HUES64 (cell line): ENCODE results near the gene ZNF784.

Source experiments
- H3K27ac ChIP-seq: 2 replicates; pipeline ENCODE4 v1.7.0; 2013; ENCODE audit warnings: low read depth, low read length, inconsistent platforms
- H3K27me3 ChIP-seq: 2 replicates; pipeline ENCODE4 v1.6.1; 2013; ENCODE audit warnings: mild to moderate bottlenecking, low read length; ENCODE audit not compliant: insufficient read depth
- H3K36me3 ChIP-seq: 2 replicates; pipeline ENCODE4 v1.6.1; 2013; ENCODE audit warnings: mild to moderate bottlenecking, low read length; ENCODE audit not compliant: insufficient read depth
- H3K4me1 ChIP-seq: 2 replicates; pipeline ENCODE4 v1.6.1; 2013; ENCODE audit warnings: mild to moderate bottlenecking, low read length, moderate library complexity; ENCODE audit not compliant: insufficient read depth
- H3K4me3 ChIP-seq: 2 replicates; pipeline ENCODE4 v1.5.1; 2013; ENCODE audit warnings: mild to moderate bottlenecking, low read length, moderate library complexity
- H3K9ac ChIP-seq: 2 replicates; pipeline ENCODE4 v1.6.1; 2013; ENCODE audit warnings: mild to moderate bottlenecking, low read depth, low read length
- H3K9me3 ChIP-seq: 2 replicates; pipeline ENCODE4 v1.6.1; 2013; ENCODE audit warnings: low read depth, low read length; ENCODE audit not compliant: insufficient read depth
- WGBS: fragments of 150-250, 120-280 bp; methylation state at CpG from one replicate; pipeline ENCODE4 v1.1.7; 2013; ENCODE audit warnings: missing lambda C conversion rate; 5-methylcytosine and 5-hydroxymethylcytosine counted together

ZNF784 gene

DNA sequence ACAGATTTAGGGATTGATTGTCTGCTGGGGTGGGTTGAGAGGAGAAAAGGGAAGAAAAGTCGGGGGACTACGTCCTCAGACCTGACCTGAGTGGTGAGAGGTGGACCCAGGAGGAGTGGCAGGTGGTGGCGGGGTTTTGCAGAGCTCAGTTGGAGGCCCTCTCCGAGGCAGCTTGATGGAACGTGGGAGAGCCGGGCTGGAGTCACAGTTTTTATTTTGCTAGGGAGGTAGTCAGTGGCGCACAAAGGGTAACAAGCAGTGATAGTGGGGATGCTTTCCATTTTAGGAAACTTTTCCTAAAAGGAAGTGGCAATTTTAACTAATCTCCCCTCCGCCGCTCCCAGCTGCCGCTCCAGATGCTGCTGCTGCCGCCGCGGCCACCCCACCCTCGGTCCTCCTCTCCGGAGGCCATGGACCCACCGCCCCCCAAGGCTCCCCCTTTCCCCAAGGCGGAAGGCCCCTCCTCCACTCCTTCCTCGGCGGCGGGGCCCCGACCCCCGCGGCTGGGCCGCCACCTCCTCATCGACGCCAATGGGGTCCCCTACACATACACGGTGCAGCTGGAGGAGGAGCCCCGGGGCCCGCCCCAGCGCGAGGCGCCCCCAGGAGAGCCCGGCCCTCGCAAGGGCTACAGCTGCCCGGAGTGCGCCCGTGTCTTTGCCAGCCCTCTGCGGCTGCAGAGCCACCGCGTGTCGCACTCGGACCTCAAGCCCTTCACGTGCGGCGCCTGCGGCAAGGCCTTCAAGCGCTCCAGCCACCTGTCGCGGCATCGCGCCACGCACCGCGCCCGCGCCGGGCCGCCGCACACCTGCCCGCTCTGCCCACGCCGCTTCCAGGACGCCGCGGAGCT is 18.0 kb upstream of the ZNF784 start:
- peak overlapping the region; percentile 94 for H3K9ac ChIP-seq
- peaks cover 17% of the 10 kb centered on the region for H3K36me3 ChIP-seq
- H3K4me3 ChIP-seq = peak overlapping the region; percentile 99
- no peaks in the 10 kb centered on the region for H3K27me3 ChIP-seq
- H3K4me1 ChIP-seq = peaks cover 1% of the 10 kb centered on the region; the same call in 1 of the 2 replicates
- peak overlapping the region; percentile 75 for H3K27ac ChIP-seq
- WGBS = under 1% methylated on average over 65 of the region's 65 CpGs
- no peaks in the 10 kb centered on the region for H3K9me3 ChIP-seq

DNA sequence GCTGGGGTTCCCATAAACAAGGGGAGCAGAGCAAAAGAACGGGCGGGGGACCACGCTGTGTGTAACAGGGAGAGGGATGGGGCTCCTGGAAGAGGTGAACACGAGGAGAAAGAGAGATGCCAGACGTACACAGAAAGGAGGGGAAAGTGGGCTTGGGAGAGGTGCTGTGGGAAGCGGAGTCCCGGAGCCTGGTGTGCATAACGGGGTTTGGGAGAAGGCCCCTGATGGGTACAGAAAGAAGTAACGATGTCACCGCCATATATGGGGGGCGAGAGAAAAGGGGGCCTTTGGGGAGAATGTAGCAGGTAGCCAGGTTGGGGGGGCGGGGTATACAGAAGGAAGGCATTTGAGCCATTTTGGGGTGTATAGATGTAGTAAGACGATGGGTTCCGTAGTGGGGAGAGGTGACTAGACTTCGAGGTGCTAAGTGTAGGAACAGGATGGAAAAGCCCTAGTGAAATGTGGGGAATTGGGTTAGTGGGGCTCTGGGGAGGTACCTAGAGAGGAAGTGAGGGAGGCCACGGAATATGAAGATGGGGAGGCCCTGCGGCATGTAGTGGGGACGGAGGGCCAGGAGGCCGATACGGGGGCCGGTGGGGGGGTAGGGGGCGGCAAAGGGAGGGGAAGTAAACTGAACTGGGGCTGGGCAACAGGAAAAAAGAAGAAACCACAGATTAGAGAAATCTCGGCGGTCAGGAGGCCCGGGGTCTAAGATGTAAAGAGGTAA is 17.2 kb upstream of the ZNF784 start:
- Histone ChIP-seq H3K36me3 (peaks cover 17% of the 10 kb centered on the region), H3K4me3 (peak overlapping the region; percentile 99), H3K4me1 (no peaks in the 10 kb centered on the region), H3K9ac (peak overlapping the region; percentile 94), H3K27ac (peak overlapping the region; percentile 94), H3K9me3 (no peaks in the 10 kb centered on the region), H3K27me3 (no peaks in the 10 kb centered on the region)
- WGBS = 1% methylated on average over 25 of the region's 25 CpGs

DNA sequence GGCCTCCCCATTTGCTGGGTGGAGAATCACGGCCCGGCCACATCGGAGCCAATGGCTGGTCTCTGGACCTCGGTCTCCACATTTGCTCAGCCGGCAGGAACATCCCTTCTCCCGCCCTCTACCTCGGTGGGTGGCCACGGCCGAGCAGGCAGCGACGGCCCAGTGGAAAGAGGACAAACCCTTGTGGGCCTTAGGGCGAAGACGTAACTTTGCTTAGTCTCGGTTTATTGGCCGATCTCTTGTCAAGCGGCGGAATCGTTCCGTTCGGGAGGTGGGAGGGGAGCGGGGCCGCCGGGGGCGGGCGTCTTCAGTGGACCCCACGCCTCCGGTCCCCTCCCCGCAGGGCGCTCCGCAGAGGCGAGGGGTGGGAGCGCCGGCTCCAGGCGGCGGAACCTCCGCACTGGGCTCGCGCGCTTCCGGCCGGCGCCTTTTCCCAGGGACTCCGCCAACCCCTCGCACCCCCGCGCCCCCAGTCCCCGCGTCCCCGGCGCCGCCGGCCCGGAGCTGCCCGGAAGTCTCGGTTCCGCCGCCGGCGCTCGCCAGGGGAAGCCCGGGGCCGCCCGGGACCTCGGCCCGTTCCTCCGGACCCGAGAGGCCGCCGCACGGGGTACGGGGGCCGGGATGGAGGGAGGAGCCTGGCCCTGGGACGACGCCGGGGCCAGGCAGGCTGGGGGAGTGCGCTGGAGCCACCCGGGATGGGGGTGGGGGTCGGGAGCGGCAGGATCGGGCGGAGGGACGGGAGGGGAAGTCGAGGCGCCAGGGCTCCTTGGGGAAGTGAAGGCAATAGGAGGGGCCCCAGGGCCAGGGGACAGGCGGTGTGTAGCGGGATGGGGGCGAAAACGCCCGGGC is 16.4 kb upstream of the ZNF784 start, which contains the start of gene ZNF580:
ZNF580 (plus strand) TSS at position 426 of the 849 bp plus-strand sequence. CDS start 1,507 bp downstream, outside the sequence.
- 1% methylated on average over 89 of the region's 89 CpGs for WGBS
- no peaks in the 10 kb centered on the region for H3K9me3 ChIP-seq
- peaks cover 17% of the 10 kb centered on the region for H3K36me3 ChIP-seq
- H3K9ac ChIP-seq = peak within 1 kb of the TSS; percentile 86
- H3K4me3 ChIP-seq = peak within 1 kb of the TSS; percentile 99
- H3K27ac ChIP-seq = peak within 1 kb of the TSS; percentile 94
- peaks cover 4% of the 10 kb centered on the region; the same call in 1 of the 2 replicates for H3K4me1 ChIP-seq
- H3K27me3 ChIP-seq = no peaks in the 10 kb centered on the region

DNA sequence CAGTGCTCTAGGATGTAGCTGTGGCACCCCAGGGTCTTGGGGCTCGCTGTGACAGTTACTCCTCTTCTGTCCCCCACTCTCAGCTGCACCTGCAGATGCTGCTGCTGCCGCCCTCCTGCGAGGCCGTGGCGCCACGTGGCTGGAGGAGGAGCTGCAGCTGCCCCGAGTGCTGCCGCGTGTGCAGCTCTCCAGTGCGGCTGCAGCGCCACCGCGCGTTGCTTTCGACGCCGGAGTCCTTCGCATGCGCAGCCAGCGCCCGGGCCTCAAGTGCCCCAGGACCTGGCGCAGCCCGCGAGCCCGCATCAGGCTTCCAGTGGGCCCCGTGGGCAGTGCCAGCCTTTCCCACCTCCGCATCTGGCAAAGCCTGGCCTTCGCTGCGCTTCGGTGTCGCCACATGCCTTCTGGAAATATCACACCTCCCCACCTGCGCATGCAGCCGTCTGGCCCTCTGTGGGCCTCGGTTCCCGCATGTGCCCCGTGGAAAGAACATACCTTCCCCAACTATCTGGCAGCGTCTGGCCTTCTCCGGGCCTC is 15.7 kb upstream of the ZNF784 start:
- 78% methylated on average over 38 of the region's 38 CpGs for WGBS
- peaks cover 7% of the 10 kb centered on the region; the same call in 1 of the 2 replicates for H3K4me1 ChIP-seq
- peak overlapping the region; percentile 86; the same call in 1 of the 2 replicates for H3K9ac ChIP-seq
- H3K27me3 ChIP-seq = no peaks in the 10 kb centered on the region
- peak overlapping the region; percentile 99 for H3K4me3 ChIP-seq
- peaks cover 10% of the 10 kb centered on the region for H3K36me3 ChIP-seq
- peak overlapping the region; percentile 94 for H3K27ac ChIP-seq
- H3K9me3 ChIP-seq = no peaks in the 10 kb centered on the region

DNA sequence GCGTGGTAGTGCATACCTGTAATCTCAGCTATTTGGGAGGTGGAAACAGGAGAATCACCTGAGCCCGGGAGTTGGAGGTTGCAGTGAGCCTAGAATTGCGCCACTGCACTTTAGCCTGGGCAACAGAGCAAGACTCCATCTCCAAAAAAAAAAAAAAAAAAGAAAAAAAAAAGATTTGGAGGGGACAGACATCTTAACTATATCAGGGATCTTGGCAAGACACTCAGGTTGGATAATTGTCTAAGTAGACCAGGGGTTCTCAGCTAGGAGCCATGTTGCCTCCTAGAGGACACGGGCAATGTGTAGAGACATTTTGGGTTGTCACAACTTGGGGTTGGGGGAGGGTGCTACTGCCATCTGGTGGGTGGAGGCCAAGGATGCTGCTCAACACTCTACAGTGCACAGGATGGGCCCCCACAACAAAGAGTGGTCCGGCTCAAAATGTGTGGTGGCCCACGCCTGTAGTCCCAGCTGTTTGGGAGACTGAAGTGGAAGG is 14.5 kb upstream of the ZNF784 start:
- H3K4me1 ChIP-seq = peaks cover 7% of the 10 kb centered on the region; the same call in 1 of the 2 replicates
- H3K4me3 ChIP-seq = no peak overlapping the region
- H3K36me3 ChIP-seq = peaks cover 3% of the 10 kb centered on the region; the same call in 1 of the 2 replicates
- no peak overlapping the region for H3K27ac ChIP-seq
- H3K9me3 ChIP-seq = no peaks in the 10 kb centered on the region
- WGBS = 88% methylated on average over 6 of the region's 6 CpGs
- no peaks in the 10 kb centered on the region for H3K27me3 ChIP-seq
- no peak overlapping the region for H3K9ac ChIP-seq

- peaks cover 7% of the 10 kb centered on the region; the same call in 1 of the 2 replicates for H3K4me1 ChIP-seq
- H3K27me3 ChIP-seq = no peaks in the 10 kb centered on the region
- 83% methylated on average over 11 of the region's 11 CpGs for WGBS
- H3K27ac ChIP-seq = no peak overlapping the region
- no peak overlapping the region for H3K4me3 ChIP-seq
- peaks cover 3% of the 10 kb centered on the region; the same call in 1 of the 2 replicates for H3K36me3 ChIP-seq
- H3K9ac ChIP-seq = no peak overlapping the region
- H3K9me3 ChIP-seq = no peaks in the 10 kb centered on the region
Measured at GRCh38 chr19:55637534-55637933, 13.2 kb upstream of the ZNF784 start.

- 96% methylated on average over 4 of the region's 4 CpGs for WGBS
- H3K4me3 ChIP-seq = no peak overlapping the region
- peaks cover 7% of the 10 kb centered on the region; the same call in 1 of the 2 replicates for H3K4me1 ChIP-seq
- no peaks in the 10 kb centered on the region for H3K9me3 ChIP-seq
- H3K9ac ChIP-seq = no peak overlapping the region
- H3K27ac ChIP-seq = no peak overlapping the region
- H3K36me3 ChIP-seq = peaks cover 3% of the 10 kb centered on the region; the same call in 1 of the 2 replicates
- no peaks in the 10 kb centered on the region for H3K27me3 ChIP-seq
Measured at GRCh38 chr19:55636723-55637122, 12.4 kb upstream of the ZNF784 start.

- no peak overlapping the region for H3K27ac ChIP-seq
- H3K4me3 ChIP-seq = peak overlapping the region; percentile 99
- no peaks in the 10 kb centered on the region for H3K9me3 ChIP-seq
- H3K36me3 ChIP-seq = peaks cover 3% of the 10 kb centered on the region; the same call in 1 of the 2 replicates
- WGBS = 79% methylated on average over 7 of the region's 7 CpGs
- peaks cover 7% of the 10 kb centered on the region; the same call in 1 of the 2 replicates for H3K4me1 ChIP-seq
- no peaks in the 10 kb centered on the region for H3K27me3 ChIP-seq
- peak overlapping the region; percentile 95 for H3K9ac ChIP-seq
Measured at GRCh38 chr19:55635856-55636440, 11.6 kb upstream of the ZNF784 start.

GRCh38 chr19:55635334-55635717 is 11.0 kb upstream of the ZNF784 start:
- Histone ChIP-seq H3K27ac (peak overlapping the region; percentile 78), H3K9me3 (no peaks in the 10 kb centered on the region), H3K9ac (peak overlapping the region; percentile 95), H3K4me3 (peak overlapping the region; percentile 99), H3K4me1 (peaks cover 7% of the 10 kb centered on the region; the same call in 1 of the 2 replicates), H3K27me3 (no peaks in the 10 kb centered on the region), H3K36me3 (peaks cover 3% of the 10 kb centered on the region; the same call in 1 of the 2 replicates)
- 9% methylated on average over 9 of the region's 9 CpGs for WGBS

GRCh38 chr19:55633861-55634260 is 9.5 kb upstream of the ZNF784 start:
- Histone ChIP-seq H3K36me3 (peaks cover 3% of the 10 kb centered on the region; the same call in 1 of the 2 replicates), H3K9ac (no peak overlapping the region), H3K9me3 (no peaks in the 10 kb centered on the region), H3K4me3 (no peak overlapping the region), H3K27ac (no peak overlapping the region), H3K27me3 (no peaks in the 10 kb centered on the region), H3K4me1 (peaks cover 7% of the 10 kb centered on the region; the same call in 1 of the 2 replicates)
- WGBS = 95% methylated on average over 8 of the region's 8 CpGs
